H1 (cell line): ENCODE measurements around the gene GUCA2B. TPM values are rescaled to one million over a fixed set of nuclear protein-coding genes. Genes with fewer than 3 reads are reported as not detected.

ENCODE experiments used
- polyA plus RNA-seq, 7 experiments: library from polyadenylated mRNA; depleted of rRNA in 3 of 7; stranded (reverse) in 5 of 7; unstranded in 2 of 7; fragments of >200 nt in 5 of 7; fragments of 200-250 nt in 2 of 7; gene quantifications; 1 replicate in 5 of 7; 2 replicates in 1 of 7; 4 replicates in 1 of 7; pipeline versions ENCODE4 v1.2.1 to v1.2.3, GENCODE V29; 2011 to 2013; ENCODE audit warnings: missing spikeins in 2 of 7, mixed read lengths in 2 of 7
- total RNA-seq: library from RNA; stranded (reverse); fragmentation: NEBNext Ultra II Directional; extraction: Animal tissue kit (Norgen Biotek cat#: 25700); gene quantifications from 2 replicates; pipeline ENCODE4 v1.2.1, GENCODE V29; 2021
- TF ChIP-seq, protein P1 (sequence below): fragments of 300-600 bp; sonication (generic); IDR thresholded peaks from 2 replicates; pipeline ENCODE4 v1.7.1; 2012; ENCODE audit warnings: low read length, moderate library complexity, mild to moderate bottlenecking, inconsistent platforms; ENCODE audit not compliant: insufficient replicate concordance

GUCA2B gene
- total and polyA plus RNA-seq, 2 of the 8 experiments (the other 6 are each of a cell fraction or from before 2014, with no cell fraction given) = not detected

- TF ChIP-seq, protein P1, sequence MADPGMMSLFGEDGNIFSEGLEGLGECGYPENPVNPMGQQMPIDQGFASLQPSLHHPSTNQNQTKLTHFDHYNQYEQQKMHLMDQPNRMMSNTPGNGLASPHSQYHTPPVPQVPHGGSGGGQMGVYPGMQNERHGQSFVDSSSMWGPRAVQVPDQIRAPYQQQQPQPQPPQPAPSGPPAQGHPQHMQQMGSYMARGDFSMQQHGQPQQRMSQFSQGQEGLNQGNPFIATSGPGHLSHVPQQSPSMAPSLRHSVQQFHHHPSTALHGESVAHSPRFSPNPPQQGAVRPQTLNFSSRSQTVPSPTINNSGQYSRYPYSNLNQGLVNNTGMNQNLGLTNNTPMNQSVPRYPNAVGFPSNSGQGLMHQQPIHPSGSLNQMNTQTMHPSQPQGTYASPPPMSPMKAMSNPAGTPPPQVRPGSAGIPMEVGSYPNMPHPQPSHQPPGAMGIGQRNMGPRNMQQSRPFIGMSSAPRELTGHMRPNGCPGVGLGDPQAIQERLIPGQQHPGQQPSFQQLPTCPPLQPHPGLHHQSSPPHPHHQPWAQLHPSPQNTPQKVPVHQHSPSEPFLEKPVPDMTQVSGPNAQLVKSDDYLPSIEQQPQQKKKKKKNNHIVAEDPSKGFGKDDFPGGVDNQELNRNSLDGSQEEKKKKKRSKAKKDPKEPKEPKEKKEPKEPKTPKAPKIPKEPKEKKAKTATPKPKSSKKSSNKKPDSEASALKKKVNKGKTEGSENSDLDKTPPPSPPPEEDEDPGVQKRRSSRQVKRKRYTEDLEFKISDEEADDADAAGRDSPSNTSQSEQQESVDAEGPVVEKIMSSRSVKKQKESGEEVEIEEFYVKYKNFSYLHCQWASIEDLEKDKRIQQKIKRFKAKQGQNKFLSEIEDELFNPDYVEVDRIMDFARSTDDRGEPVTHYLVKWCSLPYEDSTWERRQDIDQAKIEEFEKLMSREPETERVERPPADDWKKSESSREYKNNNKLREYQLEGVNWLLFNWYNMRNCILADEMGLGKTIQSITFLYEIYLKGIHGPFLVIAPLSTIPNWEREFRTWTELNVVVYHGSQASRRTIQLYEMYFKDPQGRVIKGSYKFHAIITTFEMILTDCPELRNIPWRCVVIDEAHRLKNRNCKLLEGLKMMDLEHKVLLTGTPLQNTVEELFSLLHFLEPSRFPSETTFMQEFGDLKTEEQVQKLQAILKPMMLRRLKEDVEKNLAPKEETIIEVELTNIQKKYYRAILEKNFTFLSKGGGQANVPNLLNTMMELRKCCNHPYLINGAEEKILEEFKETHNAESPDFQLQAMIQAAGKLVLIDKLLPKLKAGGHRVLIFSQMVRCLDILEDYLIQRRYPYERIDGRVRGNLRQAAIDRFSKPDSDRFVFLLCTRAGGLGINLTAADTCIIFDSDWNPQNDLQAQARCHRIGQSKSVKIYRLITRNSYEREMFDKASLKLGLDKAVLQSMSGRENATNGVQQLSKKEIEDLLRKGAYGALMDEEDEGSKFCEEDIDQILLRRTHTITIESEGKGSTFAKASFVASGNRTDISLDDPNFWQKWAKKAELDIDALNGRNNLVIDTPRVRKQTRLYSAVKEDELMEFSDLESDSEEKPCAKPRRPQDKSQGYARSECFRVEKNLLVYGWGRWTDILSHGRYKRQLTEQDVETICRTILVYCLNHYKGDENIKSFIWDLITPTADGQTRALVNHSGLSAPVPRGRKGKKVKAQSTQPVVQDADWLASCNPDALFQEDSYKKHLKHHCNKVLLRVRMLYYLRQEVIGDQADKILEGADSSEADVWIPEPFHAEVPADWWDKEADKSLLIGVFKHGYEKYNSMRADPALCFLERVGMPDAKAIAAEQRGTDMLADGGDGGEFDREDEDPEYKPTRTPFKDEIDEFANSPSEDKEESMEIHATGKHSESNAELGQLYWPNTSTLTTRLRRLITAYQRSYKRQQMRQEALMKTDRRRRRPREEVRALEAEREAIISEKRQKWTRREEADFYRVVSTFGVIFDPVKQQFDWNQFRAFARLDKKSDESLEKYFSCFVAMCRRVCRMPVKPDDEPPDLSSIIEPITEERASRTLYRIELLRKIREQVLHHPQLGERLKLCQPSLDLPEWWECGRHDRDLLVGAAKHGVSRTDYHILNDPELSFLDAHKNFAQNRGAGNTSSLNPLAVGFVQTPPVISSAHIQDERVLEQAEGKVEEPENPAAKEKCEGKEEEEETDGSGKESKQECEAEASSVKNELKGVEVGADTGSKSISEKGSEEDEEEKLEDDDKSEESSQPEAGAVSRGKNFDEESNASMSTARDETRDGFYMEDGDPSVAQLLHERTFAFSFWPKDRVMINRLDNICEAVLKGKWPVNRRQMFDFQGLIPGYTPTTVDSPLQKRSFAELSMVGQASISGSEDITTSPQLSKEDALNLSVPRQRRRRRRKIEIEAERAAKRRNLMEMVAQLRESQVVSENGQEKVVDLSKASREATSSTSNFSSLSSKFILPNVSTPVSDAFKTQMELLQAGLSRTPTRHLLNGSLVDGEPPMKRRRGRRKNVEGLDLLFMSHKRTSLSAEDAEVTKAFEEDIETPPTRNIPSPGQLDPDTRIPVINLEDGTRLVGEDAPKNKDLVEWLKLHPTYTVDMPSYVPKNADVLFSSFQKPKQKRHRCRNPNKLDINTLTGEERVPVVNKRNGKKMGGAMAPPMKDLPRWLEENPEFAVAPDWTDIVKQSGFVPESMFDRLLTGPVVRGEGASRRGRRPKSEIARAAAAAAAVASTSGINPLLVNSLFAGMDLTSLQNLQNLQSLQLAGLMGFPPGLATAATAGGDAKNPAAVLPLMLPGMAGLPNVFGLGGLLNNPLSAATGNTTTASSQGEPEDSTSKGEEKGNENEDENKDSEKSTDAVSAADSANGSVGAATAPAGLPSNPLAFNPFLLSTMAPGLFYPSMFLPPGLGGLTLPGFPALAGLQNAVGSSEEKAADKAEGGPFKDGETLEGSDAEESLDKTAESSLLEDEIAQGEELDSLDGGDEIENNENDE = no peak
These were observed 7.2 kb upstream of the GUCA2B start (continued) for GRCh38 chr1:42145764-42146625.
